Loucy (cell line): ENCODE measurements around the gene ZNF664.

ENCODE experiments used
- H2AFZ ChIP-seq: fragments of 200-600 bp; sonication (generic); 2 replicates; pipeline ENCODE4 v1.6.0; 2016; ENCODE audit warnings: antibody characterized with exemption, mild to moderate bottlenecking, low read length, moderate library complexity
- H3F3A ChIP-seq: fragments of 200-600 bp; 2 replicates; pipeline ENCODE4 v1.6.0; 2016; ENCODE audit warnings: antibody characterized with exemption, low read depth, mild to moderate bottlenecking
- H3K27me3 ChIP-seq: fragments of 200-600 bp; sonication (generic); 2 replicates; pipeline ENCODE4 v1.6.1; 2014; ENCODE audit warnings: low read length, mild to moderate bottlenecking; ENCODE audit not compliant: insufficient read depth, poor library complexity, severe bottlenecking
- H3K36me3 ChIP-seq: fragments of 200-600 bp; sonication (generic); 2 replicates; pipeline ENCODE4 v1.6.1; 2016; ENCODE audit warnings: low read length; ENCODE audit not compliant: insufficient read depth
- H3K4me1 ChIP-seq: fragments of 200-600 bp; sonication (generic); 2 replicates; pipeline ENCODE4 v1.5.1; 2014; ENCODE audit warnings: low read length, mild to moderate bottlenecking; ENCODE audit not compliant: insufficient read depth, poor library complexity, severe bottlenecking
- H3K4me2 ChIP-seq: fragments of 200-600 bp; sonication (generic); 2 replicates; pipeline ENCODE4 v1.6.0; 2014; ENCODE audit warnings: antibody characterized with exemption, low read length, low read depth, mild to moderate bottlenecking; ENCODE audit not compliant: poor library complexity, severe bottlenecking
- H3K4me3 ChIP-seq: fragments of 200-600 bp; sonication (generic); 2 replicates; pipeline ENCODE4 v1.5.1; 2014; ENCODE audit warnings: low read length, mild to moderate bottlenecking, mixed read lengths; ENCODE audit not compliant: poor library complexity, severe bottlenecking
- H3K79me2 ChIP-seq: fragments of 200-600 bp; sonication (generic); 2 replicates; pipeline ENCODE4 v1.6.1; 2014; ENCODE audit warnings: low read length; ENCODE audit not compliant: insufficient read depth
- H3K9ac ChIP-seq: fragments of 200-600 bp; sonication (generic); 2 replicates; pipeline ENCODE4 v1.6.0; 2014; ENCODE audit warnings: mild to moderate bottlenecking, low read depth, low read length, moderate library complexity; ENCODE audit not compliant: poor library complexity, severe bottlenecking
- H3K9me2 ChIP-seq: fragments of 200-600 bp; sonication (generic); replicated peaks from 2 replicates; pipeline ENCODE4 v1.6.1; 2016; ENCODE audit warnings: low read depth, low read length, mixed read lengths
- H3K9me3 ChIP-seq: fragments of 200-600 bp; sonication (generic); 2 replicates; pipeline ENCODE4 v1.6.1; 2014; ENCODE audit warnings: mild to moderate bottlenecking, antibody characterized with exemption, low read length, low read depth; ENCODE audit not compliant: insufficient read depth
- H4K20me1 ChIP-seq: fragments of 200-600 bp; sonication (generic); 2 replicates; pipeline ENCODE4 v1.6.0; 2014; ENCODE audit warnings: antibody characterized with exemption, low read length, mild to moderate bottlenecking; ENCODE audit not compliant: insufficient read depth, poor library complexity, severe bottlenecking
- EZH2phosphoT487 ChIP-seq: fragments of 200-600 bp; IDR thresholded peaks from 2 replicates; pipeline ENCODE4 v1.6.1; 2018; ENCODE audit warnings: antibody characterized with exemption, mild to moderate bottlenecking, moderate library complexity, borderline replicate concordance
- TF ChIP-seq, protein P1 (sequence below): fragments of 200-600 bp; sonication (generic); conservative IDR thresholded peaks from 2 replicates; pipeline ENCODE4 v1.5.1; 2014; ENCODE audit warnings: mild to moderate bottlenecking, antibody characterized with exemption, low read length

The ZNF664 gene

DNA sequence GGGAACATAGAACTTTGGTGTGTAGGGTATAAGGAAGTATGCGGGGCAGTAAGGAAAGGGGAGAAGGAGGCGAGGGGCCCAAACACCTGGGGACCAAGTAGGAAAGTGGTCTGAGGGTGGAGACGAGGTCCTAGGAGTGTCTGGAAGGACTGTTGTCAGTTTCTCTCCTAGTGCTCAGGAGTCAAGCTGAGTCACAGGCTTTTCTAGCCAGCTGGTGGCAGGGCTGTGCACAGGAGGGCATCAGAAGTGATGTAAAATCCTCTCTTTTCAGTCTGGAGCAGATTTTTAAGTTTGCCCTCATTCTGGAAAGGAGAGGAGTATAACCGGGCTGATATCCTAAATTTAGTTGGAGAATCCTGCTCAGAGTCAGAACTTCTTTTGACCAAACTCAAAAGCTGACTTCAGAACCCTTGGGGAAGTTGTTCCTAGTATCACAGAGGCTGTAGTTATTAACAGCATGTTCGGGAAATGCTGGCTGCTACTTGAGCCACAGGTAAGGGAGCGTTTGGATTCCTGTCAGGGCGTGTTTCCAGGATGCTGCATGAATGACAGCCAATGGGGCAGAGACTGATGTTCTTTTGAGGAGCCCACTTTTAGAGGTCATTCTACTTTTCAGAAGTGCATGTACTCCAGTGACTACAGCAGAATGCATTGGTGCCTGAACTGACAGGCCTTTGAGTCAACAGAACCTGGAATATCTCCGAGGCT lies 19.3 kb downstream of the ZNF664 start:
- no peak overlapping the region for H2AFZ ChIP-seq
- H3K4me2 ChIP-seq = no peak overlapping the region
- no peaks in the 10 kb centered on the region for H3K9me2 ChIP-seq
- H3K27me3 ChIP-seq = no peaks in the 10 kb centered on the region
- peaks cover 15% of the 10 kb centered on the region for H3K4me1 ChIP-seq
- H3K4me3 ChIP-seq = no peak overlapping the region
- no peaks in the 10 kb centered on the region for H3F3A ChIP-seq
- peaks cover 41% of the 10 kb centered on the region; the same call in 1 of the 2 replicates for H3K79me2 ChIP-seq
- no peak overlapping the region for H3K9ac ChIP-seq
- no peaks in the 10 kb centered on the region for H3K9me3 ChIP-seq
- no peak for TF ChIP-seq EZH2phosphoT487
- TF ChIP-seq, protein P1, sequence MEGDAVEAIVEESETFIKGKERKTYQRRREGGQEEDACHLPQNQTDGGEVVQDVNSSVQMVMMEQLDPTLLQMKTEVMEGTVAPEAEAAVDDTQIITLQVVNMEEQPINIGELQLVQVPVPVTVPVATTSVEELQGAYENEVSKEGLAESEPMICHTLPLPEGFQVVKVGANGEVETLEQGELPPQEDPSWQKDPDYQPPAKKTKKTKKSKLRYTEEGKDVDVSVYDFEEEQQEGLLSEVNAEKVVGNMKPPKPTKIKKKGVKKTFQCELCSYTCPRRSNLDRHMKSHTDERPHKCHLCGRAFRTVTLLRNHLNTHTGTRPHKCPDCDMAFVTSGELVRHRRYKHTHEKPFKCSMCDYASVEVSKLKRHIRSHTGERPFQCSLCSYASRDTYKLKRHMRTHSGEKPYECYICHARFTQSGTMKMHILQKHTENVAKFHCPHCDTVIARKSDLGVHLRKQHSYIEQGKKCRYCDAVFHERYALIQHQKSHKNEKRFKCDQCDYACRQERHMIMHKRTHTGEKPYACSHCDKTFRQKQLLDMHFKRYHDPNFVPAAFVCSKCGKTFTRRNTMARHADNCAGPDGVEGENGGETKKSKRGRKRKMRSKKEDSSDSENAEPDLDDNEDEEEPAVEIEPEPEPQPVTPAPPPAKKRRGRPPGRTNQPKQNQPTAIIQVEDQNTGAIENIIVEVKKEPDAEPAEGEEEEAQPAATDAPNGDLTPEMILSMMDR = no peak
- peaks cover 7% of the 10 kb centered on the region for H4K20me1 ChIP-seq
- peaks cover 56% of the 10 kb centered on the region; the same call in 1 of the 2 replicates for H3K36me3 ChIP-seq

DNA sequence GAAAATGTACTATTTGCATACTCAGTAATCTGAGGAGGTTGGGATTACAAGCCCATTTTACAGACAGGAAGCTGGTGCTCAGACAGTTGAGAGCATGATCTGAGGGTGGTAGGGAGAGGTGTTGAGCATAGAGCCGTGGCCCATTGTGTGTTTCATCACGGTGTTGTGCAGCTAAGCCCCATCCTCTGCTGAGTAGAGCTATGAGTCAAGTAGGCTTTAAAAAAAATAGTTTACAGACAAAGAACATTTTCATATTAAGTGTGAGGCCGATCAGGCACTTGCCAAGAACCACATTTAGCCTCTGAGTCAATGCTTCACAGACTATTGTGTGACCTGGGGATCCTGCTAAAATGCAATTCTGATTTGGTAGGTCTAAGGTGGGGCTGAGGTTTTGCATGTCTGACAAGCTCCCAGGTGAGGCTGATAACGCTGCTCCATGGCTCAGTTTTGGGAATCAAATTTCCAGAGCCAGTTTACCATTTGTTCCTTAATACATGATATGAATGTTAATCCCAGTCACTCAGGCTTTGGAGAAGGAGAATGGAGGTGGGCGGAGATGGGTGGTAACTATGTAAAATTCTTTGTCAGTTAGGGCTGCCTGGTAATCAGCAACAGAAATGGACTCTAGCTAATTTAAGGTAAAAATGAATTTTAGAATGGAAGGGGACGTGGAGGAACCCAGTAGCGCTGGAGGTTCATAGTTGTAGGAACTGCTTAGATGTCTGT lies 22.2 kb downstream of the ZNF664 start:
- H3K4me3 ChIP-seq = no peak overlapping the region
- H3K4me2 ChIP-seq = no peak overlapping the region
- H3K79me2 ChIP-seq = peaks cover 44% of the 10 kb centered on the region; the same call in 1 of the 2 replicates
- H4K20me1 ChIP-seq = peaks cover 7% of the 10 kb centered on the region
- H3K9me3 ChIP-seq = no peaks in the 10 kb centered on the region
- H3K9me2 ChIP-seq = no peaks in the 10 kb centered on the region
- peaks cover 11% of the 10 kb centered on the region for H3K4me1 ChIP-seq
- no peaks in the 10 kb centered on the region for H3F3A ChIP-seq
- no peak overlapping the region for H2AFZ ChIP-seq
- peaks cover 60% of the 10 kb centered on the region; the same call in 1 of the 2 replicates for H3K36me3 ChIP-seq
- TF ChIP-seq EZH2phosphoT487 = no peak
- TF ChIP-seq, protein P1 = no peak
- H3K9ac ChIP-seq = no peak overlapping the region
- no peaks in the 10 kb centered on the region for H3K27me3 ChIP-seq

DNA sequence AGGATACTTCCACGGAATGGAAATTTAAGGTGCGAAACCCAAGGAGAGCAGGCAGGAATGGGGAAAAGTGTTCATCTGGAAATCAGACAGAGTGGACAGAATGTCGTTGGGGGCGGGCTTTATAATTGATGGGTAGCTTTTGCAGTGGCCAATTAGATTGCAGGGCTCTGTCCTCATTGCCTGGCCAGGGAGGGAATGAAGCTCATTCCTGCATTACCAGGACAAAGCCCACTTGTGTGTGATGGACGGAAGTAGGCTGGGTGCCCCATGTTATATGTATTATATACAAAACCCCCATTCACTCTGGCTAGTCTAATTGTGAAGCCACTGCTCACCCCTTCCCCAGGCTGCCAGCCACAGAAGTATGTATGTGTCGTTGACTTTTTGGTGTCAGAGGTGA lies 23.6 kb downstream of the ZNF664 start:
- Histone ChIP-seq H3K9me3 (no peaks in the 10 kb centered on the region), H3K4me2 (no peak overlapping the region), H3K27me3 (no peaks in the 10 kb centered on the region), H2AFZ (no peak overlapping the region), H3F3A (no peaks in the 10 kb centered on the region), H4K20me1 (no peaks in the 10 kb centered on the region), H3K36me3 (peaks cover 63% of the 10 kb centered on the region; the same call in 1 of the 2 replicates), H3K9me2 (no peaks in the 10 kb centered on the region), H3K4me1 (peaks cover 4% of the 10 kb centered on the region), H3K9ac (no peak overlapping the region), H3K4me3 (no peak overlapping the region), H3K79me2 (peaks cover 41% of the 10 kb centered on the region; the same call in 1 of the 2 replicates)
- no peak for TF ChIP-seq EZH2phosphoT487
- TF ChIP-seq, protein P1 = no peak
